Stomach (tissue), 4 donors: Measurements from ENCODE around the gene SPAG16.

ENCODE experiments used
- CTCF ChIP-seq, 7 experiments: fragments of 450-650 bp in 4 of 7; fragments of 200-600 bp in 3 of 7; sonication (generic) in 3 of 7; IDR thresholded peaks; one replicate each; pipeline ENCODE4 v1.5.1; 2016 to 2019; ENCODE audit warnings: antibody characterized with exemption in 7 of 7, control low read depth in 2 of 7, mild to moderate bottlenecking in 1 of 7
- EP300 ChIP-seq: sonication (generic); formaldehyde crosslinking; IDR thresholded peaks from one replicate; pipeline ENCODE4 v1.6.1; 2017; ENCODE audit warnings: antibody characterized with exemption

GRCh38 chr2:214052235-214052634 is 768.0 kb downstream of the SPAG16 start:
- TF ChIP-seq CTCF (IDR thresholded peaks at IDR 0.05) (no peak), EP300 (no peak)
